Measurements from ENCODE around the gene IQCH.

The IQCH gene

GRCh38 chr15:67463488-67463887 is 208.9 kb downstream of the IQCH start:
- DNase-seq (ENCODE audit: low read depth in 1 of 2, low spot score in 1 of 2) = no peak
- no peak for TF ChIP-seq JUND (IDR thresholded peaks at IDR 0.05; ENCODE audit: low read depth)
- in situ Hi-C loops (cut with HindIII; ENCODE audit: low pct_unique_long_range_greater_than_20kb, low sequenced_read_pairs) = no loop called here

- peak in 1 of 2 experiments; percentile 26 for DNase-seq (ENCODE audit: low read depth in 1 of 2, low spot score in 1 of 2)
- no peak for TF ChIP-seq JUND (IDR thresholded peaks at IDR 0.05; ENCODE audit: low read depth)
- in situ Hi-C loops (cut with HindIII; ENCODE audit: low pct_unique_long_range_greater_than_20kb, low sequenced_read_pairs) = no loop called here
Measured at GRCh38 chr15:67465196-67465952, 210.8 kb downstream of the IQCH start.

- in situ Hi-C loops (cut with HindIII; ENCODE audit: low pct_unique_long_range_greater_than_20kb, low sequenced_read_pairs) = no loop called here
- DNase-seq (ENCODE audit: low read depth in 1 of 2, low spot score in 1 of 2) = no peak
- no peak for TF ChIP-seq JUND (IDR thresholded peaks at IDR 0.05; ENCODE audit: low read depth)
Measured at GRCh38 chr15:67468416-67468815, 213.8 kb downstream of the IQCH start.

- DNase-seq (ENCODE audit: low read depth in 1 of 2, low spot score in 1 of 2) = no peak
- TF ChIP-seq JUND (IDR thresholded peaks at IDR 0.05; ENCODE audit: low read depth) = no peak
- in situ Hi-C loops (cut with HindIII; ENCODE audit: low pct_unique_long_range_greater_than_20kb, low sequenced_read_pairs) = no loop called here
Measured at GRCh38 chr15:67469680-67470079, 215.1 kb downstream of the IQCH start.

- no peak for DNase-seq (ENCODE audit: low read depth in 1 of 2, low spot score in 1 of 2)
- no peak for TF ChIP-seq JUND (IDR thresholded peaks at IDR 0.05; ENCODE audit: low read depth)
- in situ Hi-C loops (cut with HindIII; ENCODE audit: low pct_unique_long_range_greater_than_20kb, low sequenced_read_pairs) = no loop called here
Measured at GRCh38 chr15:67472957-67473356, 218.4 kb downstream of the IQCH start.

- no peak for DNase-seq (ENCODE audit: low read depth in 1 of 2, low spot score in 1 of 2)
- no peak for TF ChIP-seq JUND (IDR thresholded peaks at IDR 0.05; ENCODE audit: low read depth)
- in situ Hi-C loops (cut with HindIII; ENCODE audit: low pct_unique_long_range_greater_than_20kb, low sequenced_read_pairs) = no loop called here
Measured at GRCh38 chr15:67474405-67475110, 220.0 kb downstream of the IQCH start.

- in situ Hi-C loops (cut with HindIII; ENCODE audit: low pct_unique_long_range_greater_than_20kb, low sequenced_read_pairs) = no loop called here
- no peak for DNase-seq (ENCODE audit: low read depth in 1 of 2, low spot score in 1 of 2)
- TF ChIP-seq JUND (IDR thresholded peaks at IDR 0.05; ENCODE audit: low read depth) = no peak
Measured at GRCh38 chr15:67479781-67480505, 225.4 kb downstream of the IQCH start.

GRCh38 chr15:67480741-67481140 is 226.2 kb downstream of the IQCH start:
- no peak for DNase-seq (ENCODE audit: low read depth in 1 of 2, low spot score in 1 of 2)
- TF ChIP-seq JUND (IDR thresholded peaks at IDR 0.05; ENCODE audit: low read depth) = no peak
- in situ Hi-C loops (cut with HindIII; ENCODE audit: low pct_unique_long_range_greater_than_20kb, low sequenced_read_pairs) = no loop called here

GRCh38 chr15:67481680-67482079 is 227.1 kb downstream of the IQCH start:
- no peak for TF ChIP-seq JUND (IDR thresholded peaks at IDR 0.05; ENCODE audit: low read depth)
- no peak for DNase-seq (ENCODE audit: low read depth in 1 of 2, low spot score in 1 of 2)
- in situ Hi-C loops (cut with HindIII; ENCODE audit: low pct_unique_long_range_greater_than_20kb, low sequenced_read_pairs) = no loop called here

GRCh38 chr15:67495585-67495984 is 241.0 kb downstream of the IQCH start:
- in situ Hi-C loops (cut with HindIII; ENCODE audit: low pct_unique_long_range_greater_than_20kb, low sequenced_read_pairs) = no loop called here
- DNase-seq (ENCODE audit: low read depth in 1 of 2, low spot score in 1 of 2) = no peak
- TF ChIP-seq JUND (IDR thresholded peaks at IDR 0.05; ENCODE audit: low read depth) = no peak

- in situ Hi-C loops (cut with HindIII; ENCODE audit: low pct_unique_long_range_greater_than_20kb, low sequenced_read_pairs) = no loop called here
- TF ChIP-seq JUND (IDR thresholded peaks at IDR 0.05; ENCODE audit: low read depth) = no peak
- peak; percentile 31 to 46 for DNase-seq (ENCODE audit: low read depth in 1 of 2, low spot score in 1 of 2)
Measured at GRCh38 chr15:67501177-67501835, 246.7 kb downstream of the IQCH start.

- no peak for DNase-seq (ENCODE audit: low read depth in 1 of 2, low spot score in 1 of 2)
- in situ Hi-C loops (cut with HindIII; ENCODE audit: low pct_unique_long_range_greater_than_20kb, low sequenced_read_pairs) = no loop called here
Measured at GRCh38 chr15:67501836-67502461, 247.4 kb downstream of the IQCH start.

More at GRCh38 chr15:67501836-67502461, 247.4 kb downstream of the IQCH start:
- TF ChIP-seq JUND (IDR thresholded peaks at IDR 0.05; ENCODE audit: low read depth) = no peak

Data from T47D (cell line).